Neural cell (in vitro differentiated cells): ENCODE data around the gene PPCDC. TPM values are rescaled to one million over a fixed set of nuclear protein-coding genes. Genes with fewer than 3 reads are reported as not detected.

Experiments
- H2AFZ ChIP-seq: fragments of 200-600, 300-800 bp; sonication (generic), shearing (Covaris generic); 2 replicates; pipeline ENCODE4 v1.6.0; 2014; ENCODE audit warnings: low read depth, mild to moderate bottlenecking, antibody characterized with exemption, low read length, moderate library complexity
- H3F3A ChIP-seq: fragments of 200-600 bp; shearing (Covaris generic); 2 replicates; pipeline ENCODE4 v1.6.1; 2016; ENCODE audit warnings: mild to moderate bottlenecking, moderate library complexity, mixed read lengths, antibody characterized with exemption, low read length; ENCODE audit not compliant: insufficient read depth, poor library complexity, severe bottlenecking
- H3K27ac ChIP-seq: fragments of 200-600, 300-800 bp; sonication (generic), shearing (Covaris generic); 2 replicates; pipeline ENCODE4 v1.5.1; 2014; ENCODE audit warnings: mild to moderate bottlenecking, low read length, moderate library complexity
- H3K27me3 ChIP-seq: fragments of 300-800, 200-600 bp; sonication (generic), shearing (Covaris generic); 2 replicates; pipeline ENCODE4 v1.6.0; 2014; ENCODE audit warnings: mild to moderate bottlenecking, low read depth, low read length, moderate library complexity; ENCODE audit not compliant: insufficient read depth
- H3K36me3 ChIP-seq: fragments of 300-800, 200-600 bp; sonication (generic), shearing (Covaris generic); 2 replicates; pipeline ENCODE4 v1.5.1; 2014; ENCODE audit warnings: mild to moderate bottlenecking, antibody characterized with exemption, low read length, moderate library complexity; ENCODE audit not compliant: insufficient read depth
- H3K4me2 ChIP-seq: fragments of 300-800, 200-600 bp; sonication (generic), shearing (Covaris generic); 2 replicates; pipeline ENCODE4 v1.6.0; 2014; ENCODE audit warnings: mild to moderate bottlenecking, low read length
- H3K4me3 ChIP-seq: fragments of 300-800, 200-600 bp; sonication (generic), shearing (Covaris generic); 2 replicates; pipeline ENCODE4 v1.5.1; 2014; ENCODE audit warnings: mild to moderate bottlenecking, low read length, moderate library complexity
- H3K79me2 ChIP-seq: fragments of 200-600 bp; shearing (Covaris generic); replicated peaks from 2 replicates; pipeline ENCODE4 v1.6.0; 2014; ENCODE audit warnings: mild to moderate bottlenecking, low read length, moderate library complexity; ENCODE audit not compliant: insufficient read depth
- H3K9ac ChIP-seq: fragments of 300-800, 200-600 bp; sonication (generic), shearing (Covaris generic); 2 replicates; pipeline ENCODE4 v1.6.1; 2016; ENCODE audit warnings: mild to moderate bottlenecking, low read length, mixed read lengths
- H3K9me2 ChIP-seq: fragments of 200-600 bp; shearing (Covaris generic); 2 replicates; pipeline ENCODE4 v1.6.1; 2016; ENCODE audit warnings: mild to moderate bottlenecking, low read length, mixed read lengths; ENCODE audit not compliant: insufficient read depth
- H3K9me3 ChIP-seq: fragments of 200-600, 300-800 bp; sonication (generic), shearing (Covaris generic); 2 replicates; pipeline ENCODE4 v1.6.1; 2016; ENCODE audit warnings: mild to moderate bottlenecking, mixed run types, low read length, moderate library complexity, mixed read lengths
- H4K20me1 ChIP-seq: fragments of 200-600 bp; shearing (Covaris generic); 2 replicates; pipeline ENCODE4 v1.6.1; 2016; ENCODE audit warnings: mild to moderate bottlenecking, mixed run types; ENCODE audit not compliant: insufficient read depth
- EP300 ChIP-seq: fragments of 450-650 bp; conservative IDR thresholded peaks from 2 replicates; pipeline ENCODE4 v1.6.1; 2014; ENCODE audit warnings: antibody characterized with exemption, mild to moderate bottlenecking, moderate library complexity; ENCODE audit not compliant: poor library complexity, severe bottlenecking
- EZH2 ChIP-seq: fragments of 200-600, 300-800 bp; shearing (Covaris generic), sonication (generic); IDR thresholded peaks from 2 replicates; pipeline ENCODE4 v1.6.1; 2014; ENCODE audit warnings: antibody characterized with exemption, low read length, borderline replicate concordance, mild to moderate bottlenecking; ENCODE audit not compliant: insufficient read depth, poor library complexity, severe bottlenecking
- MXI1 ChIP-seq: fragments of 450-650 bp; conservative IDR thresholded peaks from 2 replicates; pipeline ENCODE4 v1.6.1; 2014; ENCODE audit warnings: antibody characterized with exemption, mild to moderate bottlenecking; ENCODE audit not compliant: poor library complexity, severe bottlenecking
- POLR2AphosphoS5 ChIP-seq: IDR thresholded peaks from 2 replicates; pipeline ENCODE4 v1.6.1; 2012
- RAD21 ChIP-seq: fragments of 450-650 bp; conservative IDR thresholded peaks from 2 replicates; pipeline ENCODE4 v1.6.1; 2014; ENCODE audit warnings: antibody characterized with exemption, mild to moderate bottlenecking, moderate library complexity
- SMC3 ChIP-seq: fragments of 450-650 bp; conservative IDR thresholded peaks from 2 replicates; pipeline ENCODE4 v1.6.1; 2014; ENCODE audit warnings: antibody characterized with exemption, mild to moderate bottlenecking, moderate library complexity; ENCODE audit not compliant: poor library complexity
- TAF1 ChIP-seq: IDR thresholded peaks from 2 replicates; pipeline ENCODE4 v1.6.1; 2012; ENCODE audit warnings: low read depth
- polyA plus RNA-seq: library from polyadenylated mRNA; depleted of rRNA; stranded (reverse); fragments of >200 nt; gene quantifications from 2 replicates; pipeline ENCODE4 v1.2.3, GENCODE V29; 2014
- TF ChIP-seq, protein P1 (sequence below): fragments of 450-650 bp; IDR thresholded peaks from 2 replicates; pipeline ENCODE4 v1.5.1; 2014; ENCODE audit warnings: antibody characterized with exemption, mild to moderate bottlenecking, moderate library complexity; ENCODE audit not compliant: poor library complexity, severe bottlenecking
- TF ChIP-seq, protein P2 (sequence below): IDR thresholded peaks from 2 replicates; pipeline ENCODE4 v1.6.1; 2012; ENCODE audit warnings: borderline replicate concordance

Gene PPCDC
- polyA plus RNA-seq, 1 donor from 2014 or later, result 13.6 TPM

DNA sequence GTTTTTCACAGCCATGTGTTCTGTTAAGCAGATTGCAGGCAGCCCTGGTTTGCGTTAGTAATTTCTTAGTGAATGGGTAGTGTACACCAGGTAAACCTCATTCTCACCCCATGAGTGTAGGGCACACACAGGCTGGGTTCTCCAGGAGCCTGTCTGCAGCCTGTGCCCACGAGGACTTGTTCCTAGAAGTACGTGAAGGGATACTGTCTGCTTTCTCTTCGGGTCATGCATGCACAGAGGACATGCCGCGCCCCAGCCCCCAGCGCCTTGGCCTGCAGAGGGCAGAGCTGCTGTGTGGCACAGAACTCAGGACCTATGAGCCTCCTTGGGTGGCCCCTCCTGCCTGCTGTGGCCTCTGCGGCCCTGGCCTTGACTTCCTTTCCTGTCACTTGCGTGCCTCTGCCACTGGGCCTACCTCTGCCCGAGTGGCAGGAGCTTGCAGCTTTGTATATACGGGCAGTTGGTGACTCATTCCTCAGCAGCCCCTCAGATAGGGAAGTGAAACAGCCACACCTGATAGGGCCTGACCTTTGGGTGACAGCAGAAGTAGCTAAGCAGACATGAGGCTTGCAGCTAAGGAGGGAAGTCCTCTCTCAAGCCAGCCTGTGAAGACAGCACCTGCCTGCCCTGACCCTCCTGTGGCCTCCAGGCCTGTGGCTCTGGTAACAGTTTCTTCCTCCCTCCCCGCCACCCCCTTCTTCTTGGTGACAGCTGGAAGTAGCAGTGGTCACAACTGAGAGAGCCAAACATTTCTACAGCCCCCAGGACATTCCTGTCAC, 19.5 kb downstream of the PPCDC start:
- no peaks in the 10 kb centered on the region for H3K27me3 ChIP-seq
- H3K9me3 ChIP-seq, result no peaks in the 10 kb centered on the region
- H3F3A ChIP-seq, result no peaks in the 10 kb centered on the region
- TF ChIP-seq EZH2 (no peak), TAF1 (no peak), RAD21 (no peak), EP300 (no peak)
- H3K4me3 ChIP-seq, result no peak overlapping the region
- H3K4me2 ChIP-seq, result no peak overlapping the region
- H3K79me2 ChIP-seq, result no peaks in the 10 kb centered on the region
- H3K9me2 ChIP-seq, result no peaks in the 10 kb centered on the region
- H3K9ac ChIP-seq, result no peak overlapping the region
- no peaks in the 10 kb centered on the region for H3K36me3 ChIP-seq
- H4K20me1 ChIP-seq, result no peaks in the 10 kb centered on the region
- no peak overlapping the region for H2AFZ ChIP-seq
- H3K27ac ChIP-seq, result no peak overlapping the region

GRCh38 chr15:75043509-75044257, 20.3 kb downstream of the PPCDC start:
- Histone ChIP-seq H4K20me1 (no peaks in the 10 kb centered on the region), H3K9me2 (no peaks in the 10 kb centered on the region), H3K9ac (no peak overlapping the region), H3F3A (no peaks in the 10 kb centered on the region), H3K27me3 (no peaks in the 10 kb centered on the region), H3K27ac (no peak overlapping the region), H3K4me2 (no peak overlapping the region), H3K4me3 (no peak overlapping the region), H3K36me3 (no peaks in the 10 kb centered on the region), H3K9me3 (no peaks in the 10 kb centered on the region), H3K79me2 (no peaks in the 10 kb centered on the region), H2AFZ (no peak overlapping the region)
- no peak for TF ChIP-seq TAF1
- no peak for TF ChIP-seq EP300
- TF ChIP-seq, protein P1, sequence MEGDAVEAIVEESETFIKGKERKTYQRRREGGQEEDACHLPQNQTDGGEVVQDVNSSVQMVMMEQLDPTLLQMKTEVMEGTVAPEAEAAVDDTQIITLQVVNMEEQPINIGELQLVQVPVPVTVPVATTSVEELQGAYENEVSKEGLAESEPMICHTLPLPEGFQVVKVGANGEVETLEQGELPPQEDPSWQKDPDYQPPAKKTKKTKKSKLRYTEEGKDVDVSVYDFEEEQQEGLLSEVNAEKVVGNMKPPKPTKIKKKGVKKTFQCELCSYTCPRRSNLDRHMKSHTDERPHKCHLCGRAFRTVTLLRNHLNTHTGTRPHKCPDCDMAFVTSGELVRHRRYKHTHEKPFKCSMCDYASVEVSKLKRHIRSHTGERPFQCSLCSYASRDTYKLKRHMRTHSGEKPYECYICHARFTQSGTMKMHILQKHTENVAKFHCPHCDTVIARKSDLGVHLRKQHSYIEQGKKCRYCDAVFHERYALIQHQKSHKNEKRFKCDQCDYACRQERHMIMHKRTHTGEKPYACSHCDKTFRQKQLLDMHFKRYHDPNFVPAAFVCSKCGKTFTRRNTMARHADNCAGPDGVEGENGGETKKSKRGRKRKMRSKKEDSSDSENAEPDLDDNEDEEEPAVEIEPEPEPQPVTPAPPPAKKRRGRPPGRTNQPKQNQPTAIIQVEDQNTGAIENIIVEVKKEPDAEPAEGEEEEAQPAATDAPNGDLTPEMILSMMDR, result no peak
- no peak for TF ChIP-seq RAD21
- no peak for TF ChIP-seq POLR2AphosphoS5
- TF ChIP-seq, protein P2, sequence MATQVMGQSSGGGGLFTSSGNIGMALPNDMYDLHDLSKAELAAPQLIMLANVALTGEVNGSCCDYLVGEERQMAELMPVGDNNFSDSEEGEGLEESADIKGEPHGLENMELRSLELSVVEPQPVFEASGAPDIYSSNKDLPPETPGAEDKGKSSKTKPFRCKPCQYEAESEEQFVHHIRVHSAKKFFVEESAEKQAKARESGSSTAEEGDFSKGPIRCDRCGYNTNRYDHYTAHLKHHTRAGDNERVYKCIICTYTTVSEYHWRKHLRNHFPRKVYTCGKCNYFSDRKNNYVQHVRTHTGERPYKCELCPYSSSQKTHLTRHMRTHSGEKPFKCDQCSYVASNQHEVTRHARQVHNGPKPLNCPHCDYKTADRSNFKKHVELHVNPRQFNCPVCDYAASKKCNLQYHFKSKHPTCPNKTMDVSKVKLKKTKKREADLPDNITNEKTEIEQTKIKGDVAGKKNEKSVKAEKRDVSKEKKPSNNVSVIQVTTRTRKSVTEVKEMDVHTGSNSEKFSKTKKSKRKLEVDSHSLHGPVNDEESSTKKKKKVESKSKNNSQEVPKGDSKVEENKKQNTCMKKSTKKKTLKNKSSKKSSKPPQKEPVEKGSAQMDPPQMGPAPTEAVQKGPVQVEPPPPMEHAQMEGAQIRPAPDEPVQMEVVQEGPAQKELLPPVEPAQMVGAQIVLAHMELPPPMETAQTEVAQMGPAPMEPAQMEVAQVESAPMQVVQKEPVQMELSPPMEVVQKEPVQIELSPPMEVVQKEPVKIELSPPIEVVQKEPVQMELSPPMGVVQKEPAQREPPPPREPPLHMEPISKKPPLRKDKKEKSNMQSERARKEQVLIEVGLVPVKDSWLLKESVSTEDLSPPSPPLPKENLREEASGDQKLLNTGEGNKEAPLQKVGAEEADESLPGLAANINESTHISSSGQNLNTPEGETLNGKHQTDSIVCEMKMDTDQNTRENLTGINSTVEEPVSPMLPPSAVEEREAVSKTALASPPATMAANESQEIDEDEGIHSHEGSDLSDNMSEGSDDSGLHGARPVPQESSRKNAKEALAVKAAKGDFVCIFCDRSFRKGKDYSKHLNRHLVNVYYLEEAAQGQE, result no peak
- TF ChIP-seq EZH2, result no peak
- no peak for TF ChIP-seq SMC3
- TF ChIP-seq MXI1, result no peak
